AML-193 (cell line): ENCODE measurements around the gene NUB1.

Experiments used
- DNase-seq, 2 experiments: peaks; one replicate each; lab custom pipeline; 2025; lab: John Stamatoyannopoulos, UW

NUB1 gene

DNA sequence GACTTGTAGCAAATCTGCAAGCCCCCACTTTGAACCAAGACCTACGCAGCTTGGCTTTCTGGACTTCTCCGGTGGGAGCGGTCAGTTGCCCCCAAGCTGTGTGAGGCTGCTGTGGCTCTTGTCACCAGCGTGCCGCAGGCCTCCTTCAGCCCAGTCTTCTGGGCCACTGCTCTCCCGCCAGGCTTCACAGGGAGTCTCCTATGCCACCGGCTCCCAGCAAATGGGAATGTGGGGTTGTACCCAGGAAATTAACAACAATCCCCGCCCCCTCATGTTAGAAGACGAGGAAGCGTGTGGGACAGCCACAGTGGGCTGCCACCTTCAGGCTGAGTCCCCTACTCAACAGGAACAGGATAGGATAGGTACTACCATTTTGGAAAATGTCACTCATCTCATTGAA is 64.0 kb downstream of the NUB1 start:
- DNase-seq, result no peak

DNA sequence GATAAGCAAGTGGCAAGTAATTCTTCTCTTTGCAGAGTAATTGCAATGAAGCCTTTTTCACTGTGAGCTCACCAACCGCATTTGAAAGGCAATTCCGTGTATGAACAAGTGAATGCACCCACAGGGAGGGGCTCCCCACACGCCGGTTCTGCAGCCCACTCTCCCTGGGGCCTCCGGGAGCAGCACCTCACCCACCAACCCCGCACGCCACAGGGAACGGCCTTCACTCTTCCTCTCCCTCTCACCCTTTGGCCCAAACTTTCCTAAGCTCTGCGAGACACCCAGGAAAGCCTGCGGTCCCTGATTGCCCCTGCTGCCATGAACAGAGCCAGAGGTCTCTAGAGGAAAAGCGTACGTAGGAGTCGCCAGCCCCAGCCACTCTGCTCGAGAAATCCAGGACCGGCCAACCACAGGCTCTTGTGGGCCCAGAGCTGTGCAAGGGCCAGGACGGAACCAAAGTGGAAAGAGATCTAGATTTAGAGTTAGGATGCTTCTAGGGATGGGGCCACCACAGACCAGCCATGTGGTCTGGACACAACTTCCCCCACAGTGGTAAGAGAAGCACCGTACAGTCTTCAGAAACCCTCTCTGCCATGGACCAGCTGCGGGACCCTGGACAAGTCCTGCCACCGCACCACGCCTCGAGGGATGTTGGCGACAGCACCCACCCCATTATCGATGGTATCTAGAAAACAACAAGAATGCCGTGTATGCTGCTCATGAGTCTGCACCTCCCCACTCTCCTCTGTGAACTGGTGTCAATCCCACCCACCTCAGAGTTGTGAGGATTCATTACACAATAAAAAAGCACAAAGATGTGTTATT is 64.7 kb downstream of the NUB1 start:
- no peak for DNase-seq

DNA sequence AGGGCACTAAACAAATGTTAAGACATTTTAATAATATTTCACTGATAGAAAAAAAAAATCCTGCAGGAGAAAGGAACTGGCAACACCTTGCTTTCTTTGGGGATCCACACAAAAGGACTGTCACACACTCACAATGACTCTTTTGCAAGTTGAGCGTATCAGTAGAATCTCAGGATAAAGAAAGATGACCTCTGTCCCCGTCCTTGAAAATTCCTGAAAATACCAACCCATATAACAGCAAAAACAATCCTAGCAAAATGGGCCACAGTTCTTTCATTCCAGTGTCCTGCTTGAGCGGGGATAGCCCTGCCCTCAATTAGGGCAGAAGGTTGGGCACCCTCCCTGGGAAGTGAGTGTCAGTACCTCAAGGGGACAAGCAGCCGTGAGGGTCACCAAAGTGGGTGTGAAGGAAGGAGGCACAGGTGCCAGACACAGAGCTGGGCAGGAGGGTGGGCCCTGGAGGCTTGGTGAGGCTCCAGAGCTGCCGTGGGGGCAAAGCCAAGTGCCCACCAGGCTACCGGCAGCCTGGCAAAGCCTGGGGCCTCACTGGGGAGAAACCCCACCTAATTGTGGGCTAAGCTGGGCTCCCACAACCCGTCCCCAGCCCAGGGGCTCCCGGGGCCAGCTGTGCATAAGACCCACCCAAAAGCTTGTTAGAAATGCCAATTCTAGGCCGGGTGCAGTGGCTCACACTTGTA is 65.4 kb downstream of the NUB1 start:
- DNase-seq, result no peak

DNA sequence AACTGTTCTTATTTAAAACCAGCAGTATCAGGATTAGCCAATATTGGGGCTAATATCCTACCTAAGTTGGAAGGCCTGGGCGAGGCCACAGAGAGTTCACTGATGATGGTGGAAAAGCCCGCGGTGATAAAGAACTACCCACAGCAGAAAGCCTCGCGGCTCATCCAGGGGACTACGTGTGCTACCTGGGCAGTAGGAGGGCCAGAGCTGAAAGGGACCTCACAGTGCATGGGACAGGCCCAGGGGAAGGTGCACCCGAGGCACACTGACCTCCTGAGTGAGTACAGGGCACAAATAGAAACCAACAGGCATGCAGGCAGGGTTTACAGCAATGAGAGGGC is 66.9 kb downstream of the NUB1 start:
- DNase-seq, result no peak

DNA sequence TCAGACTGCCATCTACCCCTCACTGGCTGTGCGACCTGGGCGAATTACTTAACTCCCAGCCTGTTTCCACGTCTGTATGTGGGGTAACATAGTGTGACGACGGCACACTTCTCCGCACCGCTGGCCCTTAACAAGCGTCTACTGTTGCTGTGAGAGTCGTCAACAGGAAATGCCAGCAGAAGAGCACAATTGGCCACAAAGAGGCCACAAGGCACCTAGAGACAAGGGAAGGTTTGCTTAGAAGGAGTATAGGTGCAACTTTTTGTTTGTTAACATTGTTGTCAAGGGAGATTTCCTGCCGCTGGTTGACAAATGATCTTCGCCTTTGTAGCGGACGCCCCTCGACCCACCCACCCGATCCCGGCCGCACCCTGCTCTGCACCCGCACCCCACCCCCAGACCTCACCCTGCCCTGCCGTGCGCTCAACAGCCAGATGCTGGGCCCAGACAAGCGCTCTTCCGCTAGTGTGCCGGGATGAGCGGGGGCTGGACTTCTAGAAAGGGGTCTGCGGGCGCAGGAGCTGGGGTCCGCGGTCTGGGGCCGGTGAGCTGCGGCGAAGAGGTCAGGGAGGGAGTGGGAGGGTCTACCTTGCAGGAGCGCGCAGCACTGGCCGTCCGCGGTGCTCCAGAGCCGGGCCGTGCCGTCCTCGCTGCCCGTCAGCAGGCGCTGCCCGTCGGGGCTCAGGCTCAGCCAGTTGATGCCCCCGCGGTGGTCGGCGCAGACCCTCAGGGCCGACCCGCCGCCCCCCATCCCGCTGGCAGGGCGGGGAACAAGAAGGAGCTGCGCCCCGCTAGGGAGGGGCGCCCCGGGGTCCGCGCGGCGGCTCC is 67.4 kb downstream of the NUB1 start:
- DNase-seq, result no peak

DNA sequence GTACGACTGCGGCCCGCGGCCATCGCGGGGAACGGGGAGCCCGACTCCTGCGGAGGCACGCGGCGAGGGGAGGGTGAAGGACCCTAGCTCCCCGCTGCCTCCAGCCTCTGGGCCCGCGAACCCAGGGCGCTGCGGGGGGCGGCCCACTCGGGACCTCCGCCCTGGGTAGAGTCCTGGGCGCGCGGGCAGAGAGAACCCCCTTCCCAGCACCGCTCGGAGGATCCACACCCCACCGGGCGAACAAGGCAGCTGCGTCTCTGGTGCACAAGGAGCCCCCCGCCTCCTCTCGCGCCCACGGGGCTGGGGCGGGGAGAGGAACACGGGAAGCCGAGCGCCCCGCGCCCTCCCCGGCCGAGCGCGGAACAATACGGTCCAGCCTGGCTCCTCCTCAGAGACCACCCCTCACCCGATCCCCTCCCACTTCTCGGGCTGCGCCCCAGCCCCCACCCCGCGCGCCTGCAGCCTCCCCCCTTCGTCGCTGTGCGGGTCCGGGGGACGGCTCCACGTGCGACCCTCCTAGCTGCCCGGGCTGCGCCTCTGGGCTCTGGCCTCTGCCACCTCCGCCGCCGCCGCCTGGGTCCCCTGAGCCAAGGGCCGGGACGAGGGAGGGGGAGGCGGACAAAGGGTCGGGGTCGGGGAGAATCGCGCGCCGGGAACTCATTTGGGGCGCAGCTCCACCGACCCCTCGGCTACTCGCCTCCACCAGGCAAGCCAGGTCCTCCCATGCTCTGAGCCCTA is 68.2 kb downstream of the NUB1 start, which contains the start of gene WDR86:
Gene WDR86 (minus strand): TSS at position 372 of the 738 bp plus-strand sequence. CDS start 449 bp downstream, outside the sequence.
- DNase-seq, result no peak

DNA sequence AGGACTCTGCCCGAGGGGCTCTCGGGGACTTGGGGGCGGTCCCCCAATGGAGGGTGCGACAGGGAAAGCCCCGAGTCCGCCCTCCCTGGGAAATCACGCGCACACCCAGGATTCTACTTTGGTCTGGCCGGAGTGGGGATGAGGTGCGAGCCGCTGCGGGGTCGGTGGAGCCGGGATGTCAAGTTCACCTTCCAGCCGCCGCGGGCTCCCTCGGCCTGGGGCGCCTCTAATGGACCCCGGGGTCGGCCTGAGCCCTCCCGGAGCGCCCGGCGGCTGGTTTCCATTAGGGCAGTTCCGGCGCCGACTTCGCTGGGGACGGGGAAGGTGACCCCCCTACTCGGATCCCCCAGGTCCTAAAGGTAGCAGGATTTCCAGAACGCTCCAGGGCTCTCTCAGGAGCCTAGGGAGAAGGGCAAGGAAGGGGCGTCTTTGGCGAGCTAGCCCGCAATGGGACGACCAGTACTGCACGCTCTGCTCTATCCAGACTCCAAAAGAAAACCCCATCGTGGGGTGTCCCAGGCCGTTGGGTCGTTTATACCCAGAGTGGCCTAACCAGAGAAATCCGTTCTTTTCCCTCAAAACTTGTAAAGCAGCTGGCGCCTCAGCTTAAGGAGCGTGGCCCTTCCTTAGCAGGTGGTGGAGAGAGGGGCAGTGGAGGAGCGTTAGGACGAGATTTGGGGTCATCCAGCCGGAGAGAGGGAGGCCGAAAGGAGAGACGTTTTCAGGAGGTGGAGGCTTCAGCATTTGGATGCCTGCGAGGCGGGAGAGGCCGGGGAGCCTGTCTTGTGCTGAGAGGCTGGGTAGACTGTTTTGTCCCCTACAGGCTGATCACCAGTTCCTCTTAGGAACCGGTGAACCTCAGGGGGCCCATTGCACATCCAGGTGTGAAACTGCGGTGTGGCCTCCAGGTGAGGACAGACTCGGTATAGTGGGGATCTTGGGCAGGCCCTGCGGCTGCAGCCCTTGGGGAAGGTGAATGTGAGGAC is 69.1 kb downstream of the NUB1 start:
- no peak for DNase-seq

DNA sequence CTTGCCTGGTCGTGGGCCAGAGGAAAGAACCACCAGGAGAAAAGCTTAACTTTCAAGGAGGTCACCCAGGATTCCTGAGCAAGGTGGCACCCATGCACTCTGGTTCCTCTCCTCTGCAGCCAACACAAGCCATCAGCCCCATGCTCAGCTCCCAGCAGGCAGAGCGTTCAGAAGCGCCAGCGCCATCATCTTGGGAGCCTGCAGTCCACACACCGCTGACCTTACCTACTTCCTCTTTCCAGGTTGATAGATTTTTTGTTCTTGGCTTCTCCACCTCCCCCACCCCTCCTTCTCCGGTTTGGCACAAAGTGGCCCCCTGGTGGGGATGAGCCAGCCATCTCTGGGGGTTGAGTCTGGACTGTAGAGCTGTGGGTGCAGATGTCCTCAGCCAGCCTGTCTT is 69.9 kb downstream of the NUB1 start:
- DNase-seq, result no peak

DNA sequence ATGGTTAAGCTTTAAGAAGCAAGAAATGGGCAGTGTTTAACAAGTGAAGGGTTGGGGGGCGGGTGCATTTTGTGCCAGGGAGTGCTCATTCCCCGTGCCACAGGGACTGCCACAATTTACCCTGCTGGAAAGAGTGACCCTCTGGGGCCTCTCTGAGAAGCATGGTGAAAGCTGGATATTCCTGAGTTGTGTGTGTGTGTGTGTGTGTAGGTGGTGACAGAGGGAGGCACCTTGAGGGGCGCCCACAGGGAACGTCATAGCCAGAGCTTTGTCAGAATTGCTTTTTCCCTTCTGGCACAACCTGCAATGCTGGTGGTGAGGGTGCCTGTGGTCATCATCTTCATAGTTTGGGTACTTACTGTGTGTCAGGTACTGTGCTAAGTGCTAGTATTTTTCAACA is 70.7 kb downstream of the NUB1 start:
- DNase-seq, result no peak

DNA sequence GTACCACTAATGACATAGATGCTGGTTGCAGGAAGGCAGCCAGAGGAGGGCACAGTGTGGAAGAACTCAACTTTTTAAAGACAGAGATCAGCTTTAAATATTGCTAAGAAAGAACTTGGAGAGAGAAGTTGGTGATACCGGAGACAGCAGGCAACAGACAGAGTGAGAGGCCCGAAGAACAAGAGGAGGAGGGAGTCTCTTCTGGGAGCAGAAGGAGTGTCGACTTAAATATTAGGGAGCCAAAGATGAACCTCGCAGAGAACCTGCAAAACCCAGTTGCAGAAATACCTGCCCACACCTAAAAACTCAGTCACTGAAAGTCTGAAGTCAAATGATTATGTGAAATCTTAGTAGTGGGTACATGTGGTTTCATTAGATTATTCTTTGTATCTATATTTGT is 71.6 kb downstream of the NUB1 start:
- no peak for DNase-seq

DNA sequence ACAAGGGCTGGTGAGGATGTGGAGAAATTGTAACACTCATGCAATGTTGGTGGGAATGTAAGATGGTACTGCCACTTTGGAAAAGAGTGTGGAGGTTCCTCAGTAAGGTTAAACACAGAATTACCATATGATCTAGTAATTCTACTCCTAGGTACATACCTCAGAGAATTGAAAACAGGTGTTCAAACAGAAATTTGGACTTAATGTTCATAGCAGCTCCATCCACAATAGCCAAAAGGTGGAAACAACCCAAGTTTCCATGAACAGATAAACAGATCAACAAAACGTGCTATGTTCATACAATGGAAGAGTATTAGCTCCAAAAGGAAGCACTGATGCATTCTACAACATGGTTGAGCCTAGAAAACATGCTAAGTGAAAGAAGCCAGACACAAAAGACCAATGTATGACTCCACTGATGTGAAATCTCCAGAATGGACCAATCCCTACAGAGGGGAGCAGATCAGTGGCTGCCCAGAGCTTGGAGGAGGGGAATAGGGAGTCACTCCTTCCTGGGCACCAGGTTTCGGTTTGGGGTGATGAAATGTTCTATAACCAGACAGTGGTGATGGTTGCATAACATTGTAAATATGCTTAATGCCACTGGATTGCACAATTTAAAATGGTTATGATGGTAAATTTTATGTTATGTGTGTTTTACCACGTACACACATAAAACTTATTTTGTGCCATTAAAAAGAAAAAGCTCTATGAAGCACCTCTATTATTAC is 73.9 kb downstream of the NUB1 start:
- peak; percentile 88 to 91 for DNase-seq

DNA sequence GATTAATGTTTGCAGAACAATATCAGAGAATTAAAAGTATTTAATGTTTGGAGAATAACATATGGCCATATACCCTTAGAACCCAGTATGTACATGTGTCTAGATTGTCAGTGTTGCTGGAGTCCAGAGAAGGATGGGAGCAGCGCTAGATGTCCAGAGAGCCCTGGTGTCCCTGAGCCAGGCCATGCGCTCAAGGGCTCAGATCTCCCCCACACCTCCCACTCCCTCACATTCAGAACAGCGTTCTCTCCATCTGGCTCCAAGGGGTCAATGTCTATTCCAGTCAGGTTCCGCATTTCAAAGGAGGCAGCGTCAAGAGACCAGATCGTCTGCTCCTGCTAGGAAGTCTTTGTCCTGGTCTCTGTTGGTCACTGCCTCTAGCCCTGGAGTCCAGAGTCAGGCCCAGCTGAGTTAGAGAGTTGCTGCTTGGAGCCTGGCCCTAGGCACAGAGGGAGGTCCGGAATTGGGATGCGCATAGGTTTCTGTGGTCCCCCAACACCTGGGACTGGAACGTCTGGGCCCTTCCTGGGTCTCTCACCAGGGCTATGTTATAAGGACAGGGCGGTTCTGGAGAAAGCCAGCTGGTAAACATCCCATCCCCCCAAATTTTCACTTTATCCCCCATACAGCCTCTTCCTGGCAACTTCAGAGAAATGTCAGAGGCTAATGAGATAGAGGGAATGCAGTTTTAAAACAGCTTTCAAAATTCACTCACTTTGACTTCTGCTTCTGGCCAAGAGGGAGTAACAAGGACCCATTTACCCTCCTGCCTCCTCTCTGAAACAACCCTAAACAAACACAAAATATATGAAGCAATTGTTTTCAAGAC is 74.7 kb downstream of the NUB1 start:
- DNase-seq, result no peak

DNA sequence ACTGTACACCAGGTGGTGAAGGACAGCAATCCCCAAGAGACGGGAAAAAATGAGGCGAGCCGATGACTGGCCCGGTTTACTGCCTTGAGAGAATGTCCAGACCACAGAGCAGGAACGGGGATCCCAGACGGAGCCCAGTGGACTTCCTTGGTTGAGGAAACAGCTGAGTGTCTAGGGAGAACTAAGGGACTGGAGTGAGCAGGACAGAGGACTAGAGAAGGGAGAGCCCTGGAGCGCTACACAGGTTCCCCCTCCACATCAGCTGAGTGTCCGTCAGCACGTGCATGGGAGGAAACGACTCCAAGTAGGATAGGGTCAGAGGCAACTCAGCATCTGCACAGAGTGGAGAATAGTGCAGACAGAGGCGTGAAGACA is 75.3 kb downstream of the NUB1 start:
- no peak for DNase-seq

DNA sequence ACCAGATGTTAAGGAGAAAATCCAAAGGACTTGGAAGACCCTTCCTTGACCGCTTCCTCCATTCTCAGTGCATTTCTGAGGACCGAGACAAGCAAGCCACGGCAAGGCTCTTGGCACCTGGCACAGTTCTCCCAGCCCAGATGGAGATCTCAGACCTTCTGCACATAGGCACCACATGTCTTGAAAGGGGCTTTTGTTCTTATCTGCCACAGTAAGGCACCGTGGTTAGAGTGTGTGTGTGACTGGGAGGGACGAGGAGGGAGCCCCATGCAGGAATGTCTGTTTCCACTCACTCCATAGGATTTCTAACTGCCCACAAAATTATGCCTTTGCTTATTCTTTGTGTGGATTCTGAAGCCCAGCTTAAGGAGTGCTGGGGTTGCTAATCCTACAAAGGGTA is 78.5 kb downstream of the NUB1 start:
- no peak for DNase-seq

DNA sequence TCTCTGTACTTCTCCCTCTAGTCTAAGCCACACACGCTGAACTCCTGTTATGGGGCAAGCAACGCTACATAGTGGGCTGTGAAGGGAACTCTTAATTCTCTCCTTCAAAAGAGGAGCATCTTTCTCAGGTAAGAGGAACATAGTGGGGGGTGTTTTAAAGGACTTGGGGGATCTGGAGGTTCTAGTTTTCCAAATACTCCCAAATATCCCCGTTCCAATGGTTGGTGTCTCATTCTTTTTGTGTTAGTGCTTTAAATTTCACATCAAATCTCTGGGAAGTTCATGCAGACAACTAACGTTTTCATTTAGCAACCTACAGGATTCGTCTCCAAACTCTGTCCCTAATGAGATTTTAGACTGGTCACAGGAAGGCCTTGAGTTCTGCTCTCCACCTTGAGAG is 80.6 kb downstream of the NUB1 start:
- no peak for DNase-seq

DNA sequence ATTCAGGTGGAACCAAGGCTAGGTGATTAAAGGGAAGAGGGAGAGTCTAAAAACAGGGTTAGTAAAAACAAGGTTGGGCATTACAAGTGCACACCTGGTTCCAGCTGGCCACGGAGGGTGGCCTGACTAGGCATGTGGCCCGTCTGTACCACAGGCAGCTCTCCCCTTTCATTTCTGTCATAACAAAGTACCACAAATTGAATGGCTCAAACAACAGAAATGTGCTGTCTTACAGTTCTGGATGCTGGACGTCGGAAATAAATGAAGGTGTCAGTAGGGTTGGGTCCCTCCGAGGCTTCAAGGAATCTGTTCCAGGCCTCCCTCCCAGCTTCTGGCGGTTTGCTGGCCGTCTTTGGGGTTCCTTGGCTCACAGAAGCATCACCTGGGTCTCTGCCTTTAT is 81.6 kb downstream of the NUB1 start:
- no peak for DNase-seq

DNA sequence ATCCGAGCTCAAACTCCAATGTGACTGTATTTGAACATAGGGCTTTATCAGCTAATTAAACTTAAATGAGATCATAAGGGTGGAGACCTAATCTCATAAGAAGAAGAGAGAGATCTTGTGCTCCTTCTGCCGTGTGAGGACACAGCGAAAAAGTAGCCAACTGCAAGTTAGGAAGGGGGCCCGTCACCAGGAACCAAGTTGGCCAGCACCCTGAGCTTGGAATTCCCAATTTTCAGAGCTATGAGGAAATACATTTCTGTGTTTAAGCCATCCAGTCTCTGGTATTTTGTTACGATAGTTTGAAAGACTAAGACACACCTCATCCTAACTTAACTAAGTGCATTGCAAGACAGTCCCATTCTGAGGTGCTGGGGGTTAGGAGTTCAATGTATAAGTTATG is 82.3 kb downstream of the NUB1 start:
- DNase-seq, result no peak

DNA sequence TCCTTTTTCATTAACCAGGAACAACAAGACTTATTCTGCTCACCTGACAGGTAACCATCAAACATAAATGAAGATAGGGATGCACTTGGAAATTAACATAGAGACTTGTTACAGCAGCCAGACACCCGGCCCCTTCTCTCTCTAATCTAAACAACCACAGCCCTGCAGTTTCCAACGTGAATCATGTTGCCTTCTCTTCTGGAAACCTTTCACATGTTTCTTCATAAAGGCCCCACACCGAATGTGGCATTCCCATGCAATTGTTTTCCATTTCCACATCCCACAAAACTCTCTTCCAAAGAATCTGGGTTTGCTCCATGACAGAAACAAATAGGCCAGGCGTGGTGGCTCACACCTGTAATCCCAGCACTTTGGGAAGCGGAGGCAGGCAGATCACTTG is 83.2 kb downstream of the NUB1 start:
- DNase-seq, result no peak
